Smooth muscle cell of the brain vasculature (primary cell): Measurements from ENCODE around the gene NPIPA1.
"Not testable (repeated sequence)": the region's sequence is repeated elsewhere in the genome, so short reads cannot be mapped to it uniquely, and the experiment has no call there.

Experiments
- DNase-seq: peaks from one replicate; pipeline ENCODE4 v3.0.0-alpha.2; 2012; ENCODE audit warnings: low read depth, low spot score

NPIPA1 gene

DNA sequence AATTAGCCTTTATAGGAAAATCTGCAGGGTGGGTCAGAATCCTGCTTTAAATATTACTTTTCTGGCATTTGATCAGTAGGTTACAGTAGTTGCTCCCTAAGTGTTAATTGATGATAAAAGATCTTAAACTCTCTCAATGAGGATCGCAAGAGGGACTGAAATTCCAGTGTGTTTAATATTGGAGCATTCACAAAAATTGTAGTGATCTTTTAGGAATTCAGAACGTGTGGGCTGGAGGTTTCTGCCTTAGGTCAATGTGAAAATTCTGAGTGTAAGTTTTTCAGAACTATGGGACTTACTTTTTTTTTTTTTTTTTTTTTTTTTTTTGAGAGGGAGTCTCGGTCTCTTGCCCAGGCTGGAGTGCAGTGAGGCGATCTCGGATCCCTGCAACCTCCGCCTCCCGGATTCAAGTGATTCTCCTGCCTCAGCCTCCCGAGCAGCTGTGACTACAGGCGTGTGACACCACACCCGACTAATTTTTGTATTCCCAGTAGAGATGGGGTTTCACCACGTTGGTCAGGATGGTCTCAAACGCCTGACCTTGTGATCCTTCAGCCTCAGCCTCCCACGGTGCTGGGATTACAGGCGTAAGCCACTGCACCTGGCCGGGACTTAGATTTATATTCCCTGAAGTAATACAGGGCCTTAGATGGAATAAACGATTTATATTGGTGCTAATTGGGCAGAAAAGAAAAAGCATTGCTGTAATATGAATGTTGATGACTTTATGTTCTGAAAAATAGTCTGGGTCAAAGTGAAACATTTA is 39.9 kb downstream of the NPIPA1 start:
- DNase-seq = not testable (repeated sequence)

DNA sequence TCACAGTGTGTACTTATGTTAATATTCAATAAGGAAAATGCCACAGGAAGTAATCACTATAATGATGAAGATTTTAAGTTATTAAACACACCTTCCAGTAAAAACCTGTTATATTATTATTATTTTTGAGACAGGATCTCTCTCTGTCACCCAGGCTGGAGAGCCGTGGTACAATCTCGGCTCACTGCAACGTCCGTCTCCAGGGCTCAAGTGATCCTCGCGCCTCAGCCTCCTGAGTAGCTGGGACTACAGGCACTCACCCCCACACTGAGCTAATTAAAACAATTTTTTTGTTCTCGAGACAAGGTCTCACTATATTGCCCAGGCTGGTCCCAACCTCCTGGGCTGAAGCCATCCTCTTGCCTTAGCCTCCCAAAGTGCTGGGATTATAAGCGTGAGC is 41.0 kb downstream of the NPIPA1 start:
- not testable (repeated sequence) for DNase-seq

GRCh38 chr16:14978908-14979307 is 41.7 kb downstream of the NPIPA1 start:
- not testable (repeated sequence) for DNase-seq

GRCh38 chr16:14981234-14981633 is 44.0 kb downstream of the NPIPA1 start:
- DNase-seq = not testable (repeated sequence)

- not testable (repeated sequence) for DNase-seq
These were observed 45.3 kb downstream of the NPIPA1 start for GRCh38 chr16:14982521-14982920.

- not testable (repeated sequence) for DNase-seq
These were observed 50.8 kb downstream of the NPIPA1 start for GRCh38 chr16:14988092-14988491.

GRCh38 chr16:14988661-14989191 is 51.5 kb downstream of the NPIPA1 start:
- not testable (repeated sequence) for DNase-seq

DNA sequence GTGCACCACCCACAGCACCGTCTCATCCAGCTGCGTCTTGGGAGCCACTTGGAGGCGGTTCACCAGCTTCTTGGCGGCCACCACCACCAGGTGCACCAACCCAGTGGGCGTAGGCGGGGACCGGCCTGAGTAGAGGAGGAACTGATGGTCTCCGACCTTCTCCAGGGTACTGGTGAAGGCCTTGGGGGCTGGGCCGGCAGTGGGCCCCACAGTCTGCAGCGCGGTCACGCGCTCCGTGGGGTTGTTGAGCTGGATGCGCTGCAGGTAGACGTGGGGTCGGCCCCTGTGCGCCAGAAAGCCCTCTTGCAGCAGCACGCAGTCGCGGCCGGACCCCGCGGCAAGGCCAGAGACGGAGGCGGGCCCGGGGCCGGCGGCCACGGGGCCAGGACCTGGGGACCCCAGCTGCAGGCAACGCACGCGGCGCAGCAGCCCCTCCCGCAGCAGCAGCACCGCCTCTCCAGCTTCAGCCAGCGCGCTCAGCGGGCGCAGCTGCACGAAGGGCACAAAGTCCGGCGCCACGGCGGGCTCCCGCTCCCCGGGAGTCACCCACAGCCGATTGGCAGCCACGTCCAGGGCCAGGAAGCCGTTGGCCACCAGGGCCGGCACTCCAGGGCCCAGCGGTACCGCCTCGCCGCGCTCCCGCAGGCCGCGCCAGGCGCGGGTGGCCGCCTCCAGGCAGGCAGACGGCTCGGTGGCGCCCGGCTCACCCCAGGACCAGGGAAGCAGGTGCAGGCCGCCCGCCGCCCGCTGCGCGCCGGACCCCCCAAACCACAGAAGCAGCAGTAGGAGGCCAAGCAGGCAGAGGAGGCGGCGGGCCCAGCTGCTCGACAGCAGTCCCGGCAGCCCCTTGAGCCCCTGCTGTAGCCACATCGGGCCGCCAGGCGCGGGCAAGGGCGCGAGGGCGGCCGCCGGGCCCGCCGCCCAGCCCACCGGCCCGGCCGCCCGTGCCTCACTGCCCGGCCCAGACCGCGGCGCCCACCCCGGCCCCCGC is 52.3 kb downstream of the NPIPA1 start:
- DNase-seq = not testable (repeated sequence)

DNA sequence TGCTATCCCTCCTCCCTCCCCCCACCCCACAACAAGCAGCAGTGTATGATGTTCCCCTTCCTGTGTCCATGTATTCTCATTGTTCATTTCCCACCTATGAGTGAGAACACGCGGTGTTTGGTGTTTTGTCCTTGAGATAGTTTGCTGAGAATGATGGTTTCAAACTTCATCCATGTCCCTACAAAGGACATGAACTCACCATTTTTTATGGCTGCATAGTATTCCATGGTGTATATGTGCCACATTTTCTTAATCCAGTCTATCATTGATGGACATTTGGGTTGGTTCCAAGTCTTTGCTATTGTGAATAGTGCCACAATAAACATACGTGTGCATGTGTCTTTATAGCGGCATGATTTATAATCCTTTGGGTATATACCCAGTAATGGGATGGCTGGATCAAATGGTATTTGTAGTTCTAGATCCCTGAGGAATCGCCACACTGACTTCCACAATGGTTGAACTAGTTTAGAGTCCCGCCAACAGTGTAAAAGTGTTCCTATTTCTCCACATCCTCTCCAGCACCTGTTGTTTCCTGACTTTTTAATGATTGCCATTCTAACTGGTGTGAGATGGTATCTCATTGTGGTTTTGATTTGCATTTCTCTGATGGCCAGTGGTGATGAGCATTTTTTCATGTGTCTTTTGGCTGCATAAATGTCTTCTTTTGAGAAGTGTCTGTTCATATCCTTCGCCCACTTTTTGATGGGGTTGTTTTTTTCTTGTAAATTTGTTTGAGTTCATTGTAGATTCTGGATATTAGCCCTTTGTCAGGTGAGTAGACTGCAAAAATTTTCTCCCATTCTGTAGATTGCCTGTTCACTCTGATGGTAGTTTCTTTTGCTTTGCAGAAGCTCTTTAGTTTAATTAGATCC is 56.3 kb downstream of the NPIPA1 start:
- DNase-seq = not testable (repeated sequence)

DNA sequence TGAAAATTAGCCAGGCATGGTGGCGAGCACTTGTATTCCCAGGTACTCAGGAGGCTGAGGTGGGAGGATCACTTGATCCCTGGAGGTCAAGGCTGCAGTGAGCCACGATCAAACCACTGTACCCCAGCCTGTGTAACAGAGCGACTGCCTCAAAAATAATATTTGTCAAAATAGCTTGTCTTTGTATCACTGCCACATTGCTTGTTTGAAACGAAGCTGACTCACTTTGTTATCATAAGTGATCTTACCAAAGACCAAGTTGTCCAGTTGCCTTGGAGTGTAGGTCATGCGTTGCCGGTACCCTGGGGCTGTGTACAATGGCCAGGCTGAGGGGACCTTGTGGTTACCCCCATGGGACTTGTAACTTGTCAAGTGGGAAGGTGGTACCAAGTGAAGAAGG is 59.5 kb downstream of the NPIPA1 start:
- not testable (repeated sequence) for DNase-seq

- not testable (repeated sequence) for DNase-seq
These were observed 61.1 kb downstream of the NPIPA1 start for GRCh38 chr16:14998300-14998699.

DNA sequence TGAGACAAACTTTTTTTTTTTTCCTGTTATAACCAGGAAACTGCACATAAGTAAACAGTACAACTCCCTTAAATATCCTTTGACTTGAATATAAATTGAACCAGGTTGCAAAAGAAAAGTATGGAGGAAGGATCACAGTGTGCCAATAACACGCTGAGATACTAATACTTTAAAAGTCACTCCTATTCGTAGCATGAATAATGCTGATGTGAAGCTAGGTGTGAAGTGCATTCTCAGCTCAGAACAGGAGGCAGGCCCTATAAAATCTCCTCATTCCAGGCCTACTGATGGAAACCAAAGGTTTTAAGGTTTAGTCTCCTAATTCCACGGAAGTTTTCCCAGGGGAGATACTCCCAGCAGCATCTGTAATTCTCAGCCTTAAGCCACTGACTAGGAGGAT is 62.6 kb downstream of the NPIPA1 start:
- not testable (repeated sequence) for DNase-seq
